HepG2 (cell line): ENCODE data around the gene PRSS36. TPM values are rescaled to one million over a fixed set of nuclear protein-coding genes. Genes with fewer than 3 reads are reported as not detected.
A peak's percentile ranks its signal among the peaks of the same experiment; 100 is the strongest.

Experiments used
- FOXA3 ChIP-seq: IDR thresholded peaks from 2 replicates; pipeline ENCODE4 v1.6.1; 2016; ENCODE audit warnings: missing genetic modification reagents, missing compliant biosample characterization
- HNRNPH1 ChIP-seq: fragments of 200-400 bp; formaldehyde crosslinking; optimal IDR thresholded peaks from 2 replicates; pipeline ENCODE3; 2017; ENCODE audit warnings: mild to moderate bottlenecking, low read depth, low read length
- MBNL3 ChIP-seq: fragments of 250-450 bp; sonication (Bioruptor Pico); conservative IDR thresholded peaks from 2 replicates; pipeline ENCODE4 v1.8.0; 2022; ENCODE audit warnings: mild to moderate bottlenecking, inconsistent platforms
- NR0B2 ChIP-seq: sonication (generic); formaldehyde crosslinking; IDR thresholded peaks from 2 replicates; pipeline ENCODE4 v1.4.0; 2020; ENCODE audit warnings: mild to moderate bottlenecking, missing genetic modification reagents
- NR2C2 ChIP-seq: sonication (generic); formaldehyde crosslinking; IDR thresholded peaks from 2 replicates; pipeline ENCODE4 v1.4.0; 2020; ENCODE audit warnings: missing genetic modification reagents, mild to moderate bottlenecking, moderate library complexity, borderline replicate concordance
- PATZ1 ChIP-seq: sonication (generic); formaldehyde crosslinking; IDR thresholded peaks from 2 replicates; pipeline ENCODE4 v1.4.0; 2020; ENCODE audit warnings: missing genetic modification reagents
- PCBP2 ChIP-seq: fragments of 200-400 bp; formaldehyde crosslinking; optimal IDR thresholded peaks from 2 replicates; pipeline ENCODE3; 2018; ENCODE audit warnings: low read length, low read depth; ENCODE audit not compliant: poor library complexity, severe bottlenecking
- POLR2AphosphoS2 ChIP-seq: IDR thresholded peaks from 2 replicates; pipeline ENCODE4 v1.6.1; 2011; ENCODE audit warnings: low read depth, low read length, improper control_type of control experiment
- PRMT3 ChIP-seq: sonication (generic); formaldehyde crosslinking; IDR thresholded peaks from 2 replicates; pipeline ENCODE4 v1.8.1; 2022; ENCODE audit warnings: low read depth, mild to moderate bottlenecking, moderate library complexity, missing genetic modification reagents, borderline replicate concordance
- RFX1 ChIP-seq: fragments of 450-650 bp; IDR thresholded peaks from 2 replicates; pipeline ENCODE4 v1.6.1; 2017
- SNAPC2 ChIP-seq: sonication (generic); formaldehyde crosslinking; IDR thresholded peaks from 2 replicates; pipeline ENCODE4 v1.8.1; 2022; ENCODE audit warnings: mild to moderate bottlenecking, missing genetic modification reagents
- SRF ChIP-seq: IDR thresholded peaks from 2 replicates; pipeline ENCODE4 v1.6.1; 2011; ENCODE audit warnings: mild to moderate bottlenecking, low read depth, low read length, moderate library complexity
- SRSF4 ChIP-seq: fragments of 200-400 bp; formaldehyde crosslinking; IDR thresholded peaks from one replicate; pipeline ENCODE4 v1.6.1; 2018; ENCODE audit warnings: mild to moderate bottlenecking, low read depth, low read length, moderate library complexity; ENCODE audit not compliant: poor library complexity, severe bottlenecking
- TOPORS ChIP-seq: sonication (generic); formaldehyde crosslinking; IDR thresholded peaks from 2 replicates; pipeline ENCODE4 v1.8.0; 2023; ENCODE audit warnings: mild to moderate bottlenecking, missing genetic modification reagents
- ZNF275 ChIP-seq: sonication (generic); formaldehyde crosslinking; IDR thresholded peaks from 2 replicates; pipeline ENCODE4 v1.8.0; 2022; ENCODE audit warnings: missing genetic modification reagents, mild to moderate bottlenecking, inconsistent platforms, borderline replicate concordance
- ZNF331 ChIP-seq: sonication (generic); formaldehyde crosslinking; IDR thresholded peaks from 2 replicates; pipeline ENCODE4 v1.4.0; 2020; ENCODE audit warnings: missing genetic modification reagents
- ZNF350 ChIP-seq: sonication (generic); formaldehyde crosslinking; IDR thresholded peaks from 2 replicates; pipeline ENCODE4 v1.4.0; 2020; ENCODE audit warnings: mild to moderate bottlenecking, low read depth, missing genetic modification reagents, borderline replicate concordance
- ZNF598 ChIP-seq: sonication (generic); formaldehyde crosslinking; IDR thresholded peaks from 2 replicates; pipeline ENCODE4 v1.5.1; 2020; ENCODE audit warnings: mild to moderate bottlenecking, missing genetic modification reagents, borderline replicate concordance
- ZSCAN9 ChIP-seq: IDR thresholded peaks from 2 replicates; pipeline ENCODE4 v1.6.1; 2016; ENCODE audit warnings: borderline replicate concordance
- polyA plus RNA-seq, 8 experiments: library from polyadenylated mRNA; depleted of rRNA in 3 of 8; stranded (reverse) in 7 of 8; unstranded in 1 of 8; fragments of >200 nt; fragmentation: Illumina TruSeq in 4 of 8; extraction: Trizol in 4 of 8; gene quantifications; 2 replicates each; pipeline versions ENCODE4 v1.2.1 to v1.2.3, GENCODE V29; 2011 to 2016; ENCODE audit warnings: low read depth in 4 of 8, missing spikeins in 1 of 8, mixed read lengths in 1 of 8; ENCODE audit not compliant: insufficient read depth in 1 of 8
- total RNA-seq, 5 experiments: library from RNA; depleted of rRNA; stranded (reverse); fragments of >200 nt; fragmentation: Illumina TruSeq; extraction: Trizol; gene quantifications; 2 replicates each; pipeline ENCODE4 v1.2.3, GENCODE V29; 2016; ENCODE audit warnings: low read depth in 1 of 5
- TF ChIP-seq, protein P1 (sequence below), 2 experiments: sonication (generic) in 1 of 2; formaldehyde crosslinking in 1 of 2; IDR thresholded peaks; 2 replicates each; pipeline versions ENCODE4 v1.5.1 to v1.6.1; 2011 to 2020; ENCODE audit warnings: borderline replicate concordance in 1 of 2, low read depth in 1 of 2, low read length in 1 of 2, mild to moderate bottlenecking in 1 of 2, missing genetic modification reagents in 1 of 2, moderate library complexity in 1 of 2
- TF ChIP-seq, protein P2 (sequence below): sonication (generic); formaldehyde crosslinking; IDR thresholded peaks from 2 replicates; pipeline ENCODE4 v1.4.0; 2020; ENCODE audit warnings: missing genetic modification reagents

The PRSS36 gene
- total and polyA plus RNA-seq, 2 of the 13 experiments (the other 11 are each of a cell fraction or from before 2014, with no cell fraction given) = 1.5 to 2.1 TPM

DNA sequence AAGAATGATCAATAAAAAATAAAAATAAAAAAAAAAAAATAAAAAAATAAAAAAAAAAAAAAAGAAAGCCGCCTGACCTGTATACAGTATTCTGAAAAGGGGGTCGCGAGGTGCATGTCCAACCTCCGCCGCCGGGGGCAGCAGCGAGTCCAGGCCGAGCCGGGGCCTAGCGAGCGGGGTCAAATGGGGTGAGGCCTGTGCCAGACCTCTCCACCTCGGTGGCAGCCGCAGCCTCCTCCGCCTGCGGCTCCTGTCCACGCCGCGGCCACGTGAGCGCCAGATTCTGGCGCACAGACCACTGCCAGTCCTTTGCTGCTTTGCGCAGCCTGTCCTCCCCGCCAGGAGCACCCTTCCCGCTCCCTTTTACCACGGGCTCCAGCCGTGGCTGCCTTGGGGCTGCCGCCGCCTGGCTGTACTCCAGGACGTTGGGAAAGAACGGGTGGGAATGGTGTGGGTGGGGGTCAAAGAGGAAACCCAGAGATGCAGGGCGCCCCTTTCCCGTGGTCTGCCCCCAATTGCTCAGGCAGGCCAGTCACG lies 44.1 kb downstream of the PRSS36 start (continued):
- TF ChIP-seq NR0B2 (CRISPR knock-in tag) = peak; percentile 95
- TF ChIP-seq ZNF598 (CRISPR knock-in tag) = peak; percentile 80; the same call in 1 of the 2 replicates
- TF ChIP-seq ZSCAN9 (CRISPR knock-in tag) = peak; percentile 99
- no peak for TF ChIP-seq RFX1
- TF ChIP-seq, protein P1, sequence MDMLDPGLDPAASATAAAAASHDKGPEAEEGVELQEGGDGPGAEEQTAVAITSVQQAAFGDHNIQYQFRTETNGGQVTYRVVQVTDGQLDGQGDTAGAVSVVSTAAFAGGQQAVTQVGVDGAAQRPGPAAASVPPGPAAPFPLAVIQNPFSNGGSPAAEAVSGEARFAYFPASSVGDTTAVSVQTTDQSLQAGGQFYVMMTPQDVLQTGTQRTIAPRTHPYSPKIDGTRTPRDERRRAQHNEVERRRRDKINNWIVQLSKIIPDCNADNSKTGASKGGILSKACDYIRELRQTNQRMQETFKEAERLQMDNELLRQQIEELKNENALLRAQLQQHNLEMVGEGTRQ (IDR thresholded peaks at IDR 0.05; ENCODE audit: low read depth, low read length) = peak; percentile 63; the same call in 1 of the 2 replicates
- TF ChIP-seq, protein P1 (CRISPR knock-in tag; IDR thresholded peaks at IDR 0.05; ENCODE audit: borderline replicate concordance) = peak; percentile 64
- TF ChIP-seq NR2C2 (CRISPR knock-in tag) = peak; percentile 88
- peak; percentile 98 for TF ChIP-seq ZNF331 (CRISPR knock-in tag)
- TF ChIP-seq ZNF275 (CRISPR knock-in tag) = peak; percentile 97
- no peak for TF ChIP-seq POLR2AphosphoS2
- peak; percentile 86 for TF ChIP-seq PATZ1
- no peak for TF ChIP-seq PCBP2
- TF ChIP-seq SRF = no peak; the same call in 1 of the 2 replicates
- peak; percentile 93 for TF ChIP-seq SNAPC2 (CRISPR knock-in tag)
- peak; percentile 94 for TF ChIP-seq TOPORS (CRISPR knock-in tag)
- no peak for TF ChIP-seq MBNL3
- TF ChIP-seq, protein P2, sequence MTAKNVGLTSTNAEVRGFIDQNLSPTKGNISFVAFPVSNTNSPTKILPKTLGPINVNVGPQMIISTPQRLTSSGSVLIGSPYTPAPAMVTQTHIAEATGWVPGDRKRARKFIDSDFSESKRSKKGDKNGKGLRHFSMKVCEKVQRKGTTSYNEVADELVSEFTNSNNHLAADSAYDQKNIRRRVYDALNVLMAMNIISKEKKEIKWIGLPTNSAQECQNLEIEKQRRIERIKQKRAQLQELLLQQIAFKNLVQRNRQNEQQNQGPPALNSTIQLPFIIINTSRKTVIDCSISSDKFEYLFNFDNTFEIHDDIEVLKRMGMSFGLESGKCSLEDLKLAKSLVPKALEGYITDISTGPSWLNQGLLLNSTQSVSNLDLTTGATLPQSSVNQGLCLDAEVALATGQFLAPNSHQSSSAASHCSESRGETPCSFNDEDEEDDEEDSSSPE = peak; percentile 94
- peak; percentile 74; the same call in 1 of the 2 replicates for TF ChIP-seq PRMT3 (CRISPR knock-in tag)
- TF ChIP-seq FOXA3 = peak; percentile 88
- TF ChIP-seq HNRNPH1 = no peak
- no peak for TF ChIP-seq SRSF4
- TF ChIP-seq ZNF350 = peak; percentile 98
